RWPE1 (cell line): ENCODE measurements around the gene SMAD1.
"Not testable (repeated sequence)": the region's sequence is repeated elsewhere in the genome, so short reads cannot be mapped to it uniquely, and the experiment has no call there.

ENCODE experiments used
- CTCF ChIA-PET: fragments of 350-600 bp; sonication (Branson Sonifier 250); formaldehyde crosslinking; extraction: SDS; loops from one replicate; lab custom pipeline; 2021; lab: Yijun Ruan, JAX
- POLR2A ChIA-PET: fragments of 400-600 bp; formaldehyde crosslinking; extraction: SDS; loops from one replicate; lab custom pipeline; 2020; ENCODE audit warnings: antibody characterized with exemption; ENCODE audit not compliant: low non-redundant PET; lab: Yijun Ruan, JAX
- DNase-seq: peaks from one replicate; pipeline ENCODE4 v3.0.0; 2012; ENCODE audit warnings: low spot score
- H3K27ac ChIP-seq: fragments of 450-650 bp; 2 replicates; pipeline ENCODE4 v1.5.1; 2017
- CTCF ChIP-seq: fragments of 450-650 bp; conservative IDR thresholded peaks from 2 replicates; pipeline ENCODE4 v1.5.1; 2017; ENCODE audit warnings: low read depth, mild to moderate bottlenecking

The SMAD1 gene

DNA sequence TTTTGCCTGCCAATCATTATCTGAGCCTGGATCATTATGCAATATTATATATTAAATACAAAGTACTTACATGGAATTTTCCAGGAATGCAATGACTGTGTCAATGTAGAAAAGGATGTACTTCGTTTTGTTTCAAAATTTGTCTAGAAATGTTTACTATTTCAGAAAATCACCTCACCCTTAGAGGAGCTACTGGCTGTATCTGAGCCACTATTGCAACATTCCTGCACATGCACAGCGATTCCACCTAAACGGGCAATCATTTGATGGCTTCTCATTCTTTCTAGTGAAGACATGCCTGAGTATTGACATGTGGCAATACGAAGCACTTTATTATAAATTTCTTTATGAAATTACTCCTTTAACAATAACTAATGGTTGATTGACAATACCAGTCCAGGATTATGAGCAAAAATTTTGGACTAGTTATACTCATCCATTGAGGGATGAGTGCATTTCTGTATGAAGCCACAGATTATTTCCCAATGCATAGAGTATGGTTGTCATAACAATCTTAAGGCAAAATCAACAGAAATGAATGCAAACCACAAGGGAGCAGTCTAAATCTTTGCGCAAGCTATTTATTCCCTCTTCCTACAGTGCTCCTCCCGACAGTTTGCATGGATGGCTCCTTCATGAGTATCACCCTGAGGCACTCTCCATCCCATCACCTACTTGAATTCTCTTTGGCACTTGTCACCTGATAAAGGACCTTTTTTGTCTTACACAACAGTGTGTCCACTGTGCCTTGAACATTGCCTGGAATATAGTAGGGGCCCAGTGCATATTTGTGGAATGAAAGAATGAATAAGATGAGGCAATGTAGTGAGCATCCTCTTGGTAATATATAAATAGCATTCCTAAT lies 101.8 kb downstream of the SMAD1 start:
- DNase-seq, result no peak
- ChIA-PET CTCF (interaction anchor here (0.7 kb wide), 1 partner anchor 9 kb away, joined by 3 read pairs; no protein-coding TSS in a partner anchor), POLR2A (no interaction called here)
- TF ChIP-seq CTCF, result no peak
- H3K27ac ChIP-seq, result no peak overlapping the region

- no peak for TF ChIP-seq CTCF
- DNase-seq, result no peak
- POLR2A ChIA-PET, result no interaction called here
- CTCF ChIA-PET, result no interaction called here
- H3K27ac ChIP-seq, result no peak overlapping the region
Measured at GRCh38 chr4:145587088-145587754, 105.6 kb downstream of the SMAD1 start.

DNA sequence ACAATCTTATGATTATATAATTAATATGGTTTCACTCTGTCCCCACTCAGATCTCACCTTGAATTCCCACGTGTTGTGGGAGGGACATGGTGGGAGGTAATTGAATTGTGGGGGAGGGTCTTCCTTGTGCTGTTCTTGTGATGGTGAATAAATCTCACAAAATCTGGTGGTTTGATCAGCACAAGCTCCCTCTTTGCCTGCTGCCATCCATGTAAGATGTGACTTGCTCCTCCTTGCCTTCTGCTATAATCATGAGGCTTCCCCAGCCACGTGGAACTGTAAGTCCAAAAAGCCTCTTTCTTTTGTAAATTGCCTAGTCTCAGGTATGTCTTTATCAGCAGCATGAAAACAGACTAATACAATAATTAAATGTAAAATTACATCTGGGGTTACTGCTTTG lies 107.7 kb downstream of the SMAD1 start:
- CTCF ChIA-PET, DNase-seq, POLR2A ChIA-PET, H3K27ac ChIP-seq: not testable (repeated sequence)

GRCh38 chr4:145589916-145590702 lies 108.5 kb downstream of the SMAD1 start:
- ChIA-PET CTCF (no interaction called here), POLR2A (no interaction called here)
- no peak overlapping the region for H3K27ac ChIP-seq
- no peak for DNase-seq
- no peak for TF ChIP-seq CTCF

DNA sequence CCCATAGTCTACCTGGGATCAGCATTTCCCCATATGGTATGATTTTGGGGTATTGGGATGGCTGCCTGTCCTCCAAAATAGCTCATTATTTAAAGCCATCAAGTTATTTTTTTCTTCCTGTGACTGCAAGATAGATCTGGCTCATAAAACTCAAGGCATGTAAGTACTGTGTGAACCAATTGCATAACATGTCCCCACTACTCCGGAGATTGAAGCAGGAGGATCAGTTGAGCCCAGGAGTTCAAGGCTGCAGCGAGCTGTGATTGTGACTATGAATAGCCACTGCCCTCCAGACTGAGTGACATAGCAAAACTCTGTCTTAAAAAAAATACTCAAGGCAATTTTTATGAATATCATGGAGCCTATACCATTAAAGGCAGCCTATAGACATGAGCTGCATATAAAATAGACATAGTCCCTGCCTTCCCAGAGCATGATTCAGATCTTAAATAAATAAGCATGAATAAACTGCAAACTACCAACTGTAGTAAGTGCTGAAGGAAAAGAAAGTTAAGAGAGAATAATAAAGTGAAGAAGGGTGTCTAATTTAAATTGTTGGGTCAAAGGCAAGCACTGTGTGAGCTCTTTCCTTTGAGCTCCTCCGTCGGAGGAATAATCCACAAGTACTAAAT lies 120.6 kb downstream of the SMAD1 start:
- CTCF ChIA-PET, result interaction anchor here (0.6 to 0.9 kb wide), 2 partner anchors 171 to 386 kb away, joined by 3 read pairs; no protein-coding TSS in a partner anchor
- TF ChIP-seq CTCF, result no peak
- no peak for DNase-seq
- H3K27ac ChIP-seq, result no peak overlapping the region
- POLR2A ChIA-PET, result no interaction called here

DNA sequence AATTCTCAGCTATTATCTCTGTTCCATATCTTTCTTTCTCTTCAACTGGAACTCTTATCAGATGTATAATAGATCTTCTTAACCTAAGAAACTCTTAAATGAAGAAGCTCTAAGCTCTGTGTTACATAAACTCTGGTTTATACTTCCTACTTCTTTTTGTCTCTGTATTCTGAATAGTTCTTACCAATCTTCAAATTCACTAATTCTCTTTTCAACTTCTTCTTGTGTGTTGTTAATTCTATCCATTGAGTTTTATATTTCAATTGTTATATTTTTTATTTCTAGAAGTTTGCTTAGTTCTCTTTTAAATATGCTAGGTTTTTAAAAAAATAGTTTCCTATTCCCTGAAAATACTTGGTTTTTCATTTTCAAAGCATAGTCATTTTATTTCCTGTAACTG lies 124.3 kb downstream of the SMAD1 start:
- no peak overlapping the region for H3K27ac ChIP-seq
- no peak for DNase-seq
- CTCF ChIA-PET, result no interaction called here
- no peak for TF ChIP-seq CTCF
- POLR2A ChIA-PET, result no interaction called here
